Measurements from ENCODE around the gene TBC1D30. TPM values are rescaled to one million over a fixed set of nuclear protein-coding genes. Genes with fewer than 3 reads are reported as not detected.

The TBC1D30 gene
- total RNA-seq, 1 experiment from 2014 or later = 3.6 TPM

DNA sequence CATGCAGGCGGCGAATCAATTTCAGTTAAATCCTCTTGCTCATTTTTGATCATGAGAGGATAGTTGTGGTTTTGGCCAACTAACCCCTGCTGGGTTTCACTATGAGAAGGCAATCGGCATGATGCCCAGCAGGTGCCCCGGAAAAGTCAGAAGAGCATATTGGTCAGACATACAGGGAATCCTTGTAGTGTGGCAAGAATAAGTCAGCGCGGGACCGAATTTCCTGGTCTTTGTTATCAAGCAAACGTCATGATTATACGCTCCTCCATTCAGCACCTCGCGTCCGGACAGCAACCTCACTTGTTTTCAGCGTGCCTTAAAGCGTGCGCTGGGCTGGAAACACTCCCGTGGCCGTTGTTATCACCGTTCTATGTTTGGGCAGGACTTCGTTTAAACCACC, 1.8 kb downstream of the TBC1D30 start (continued):
- TF ChIP-seq, protein P1, sequence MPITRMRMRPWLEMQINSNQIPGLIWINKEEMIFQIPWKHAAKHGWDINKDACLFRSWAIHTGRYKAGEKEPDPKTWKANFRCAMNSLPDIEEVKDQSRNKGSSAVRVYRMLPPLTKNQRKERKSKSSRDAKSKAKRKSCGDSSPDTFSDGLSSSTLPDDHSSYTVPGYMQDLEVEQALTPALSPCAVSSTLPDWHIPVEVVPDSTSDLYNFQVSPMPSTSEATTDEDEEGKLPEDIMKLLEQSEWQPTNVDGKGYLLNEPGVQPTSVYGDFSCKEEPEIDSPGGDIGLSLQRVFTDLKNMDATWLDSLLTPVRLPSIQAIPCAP (CRISPR knock-in tag; IDR thresholded peaks at IDR 0.05) = no peak
- TF ChIP-seq ZNF396 (CRISPR knock-in tag; IDR thresholded peaks at IDR 0.05; ENCODE audit: borderline replicate concordance) = no peak
- no peak for TF ChIP-seq AR (CRISPR knock-in tag; IDR thresholded peaks at IDR 0.05)
- peak; percentile 78 for TF ChIP-seq NFE2L1 (CRISPR knock-in tag; IDR thresholded peaks at IDR 0.05)
- no peak for TF ChIP-seq JAZF1 (CRISPR knock-in tag; IDR thresholded peaks at IDR 0.05)
- TF ChIP-seq PREB (CRISPR knock-in tag; IDR thresholded peaks at IDR 0.05; ENCODE audit: borderline replicate concordance) = peak; percentile 76; the same call in 1 of the 2 replicates
- no peak for TF ChIP-seq TEAD4 (CRISPR knock-in tag; IDR thresholded peaks at IDR 0.05)
- 0 out of 2 replicates have a peak, but pooled peaks have one; percentile 50 for TF ChIP-seq MYBL2 (CRISPR knock-in tag; IDR thresholded peaks at IDR 0.05)

DNA sequence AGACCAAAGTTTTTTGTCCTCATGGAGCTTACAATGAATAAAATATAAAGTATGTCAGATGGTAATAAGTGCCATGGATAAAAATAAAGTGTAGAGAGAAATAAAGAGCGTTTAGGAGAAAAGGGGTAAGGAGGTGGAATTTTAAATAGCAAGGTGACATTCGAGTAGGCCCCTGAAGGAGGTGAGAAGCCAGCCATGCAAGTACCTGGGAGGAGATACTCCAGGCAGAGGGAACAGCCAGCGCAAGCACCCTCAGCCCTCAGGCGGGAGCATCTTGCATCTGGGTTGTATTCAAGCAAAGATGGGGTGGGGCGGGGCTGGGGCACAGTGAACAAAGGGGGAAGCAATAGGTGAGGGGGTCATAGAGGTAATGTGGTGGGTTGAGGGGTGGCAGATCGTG, 4.3 kb downstream of the TBC1D30 start:
- DNase-seq (ENCODE audit: low spot score) (no peak), ATAC-seq (no peak)
- H3K4me3 Mint-ChIP-seq = no peak overlapping the region
- H3K27ac Mint-ChIP-seq = no peak overlapping the region
- ChIA-PET POLR2A (no interaction called here), CTCF (no interaction called here)
- peaks cover 54% of the 10 kb centered on the region for H3K27me3 Mint-ChIP-seq (ENCODE audit: low read depth)
- H3K36me3 Mint-ChIP-seq = peaks cover 6% of the 10 kb centered on the region
- peaks cover 14% of the 10 kb centered on the region for H3K4me1 Mint-ChIP-seq
- H3K9me3 Mint-ChIP-seq = peaks cover 9% of the 10 kb centered on the region
- TF ChIP-seq PRRX2 (CRISPR knock-in tag; IDR thresholded peaks at IDR 0.05) = no peak
- TF ChIP-seq ELF4 (CRISPR knock-in tag; IDR thresholded peaks at IDR 0.05; ENCODE audit: low read depth) = no peak
- TF ChIP-seq, protein P2, sequence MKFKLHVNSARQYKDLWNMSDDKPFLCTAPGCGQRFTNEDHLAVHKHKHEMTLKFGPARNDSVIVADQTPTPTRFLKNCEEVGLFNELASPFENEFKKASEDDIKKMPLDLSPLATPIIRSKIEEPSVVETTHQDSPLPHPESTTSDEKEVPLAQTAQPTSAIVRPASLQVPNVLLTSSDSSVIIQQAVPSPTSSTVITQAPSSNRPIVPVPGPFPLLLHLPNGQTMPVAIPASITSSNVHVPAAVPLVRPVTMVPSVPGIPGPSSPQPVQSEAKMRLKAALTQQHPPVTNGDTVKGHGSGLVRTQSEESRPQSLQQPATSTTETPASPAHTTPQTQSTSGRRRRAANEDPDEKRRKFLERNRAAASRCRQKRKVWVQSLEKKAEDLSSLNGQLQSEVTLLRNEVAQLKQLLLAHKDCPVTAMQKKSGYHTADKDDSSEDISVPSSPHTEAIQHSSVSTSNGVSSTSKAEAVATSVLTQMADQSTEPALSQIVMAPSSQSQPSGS (CRISPR knock-in tag; IDR thresholded peaks at IDR 0.05; ENCODE audit: borderline replicate concordance, low read depth) = no peak
- TF ChIP-seq PRDM15 (CRISPR knock-in tag; IDR thresholded peaks at IDR 0.05) = no peak
- no peak for TF ChIP-seq ZNF138 (CRISPR knock-in tag; conservative IDR thresholded peaks at IDR 0.05)
- TF ChIP-seq CREB1 (CRISPR knock-in tag; IDR thresholded peaks at IDR 0.05) = no peak
- TF ChIP-seq ZNF121 (CRISPR knock-in tag; IDR thresholded peaks at IDR 0.05) = no peak
- no peak for TF ChIP-seq USF1 (CRISPR knock-in tag; IDR thresholded peaks at IDR 0.05)
- TF ChIP-seq PREB (CRISPR knock-in tag; IDR thresholded peaks at IDR 0.05; ENCODE audit: borderline replicate concordance) = no peak
- TF ChIP-seq, protein P3, sequence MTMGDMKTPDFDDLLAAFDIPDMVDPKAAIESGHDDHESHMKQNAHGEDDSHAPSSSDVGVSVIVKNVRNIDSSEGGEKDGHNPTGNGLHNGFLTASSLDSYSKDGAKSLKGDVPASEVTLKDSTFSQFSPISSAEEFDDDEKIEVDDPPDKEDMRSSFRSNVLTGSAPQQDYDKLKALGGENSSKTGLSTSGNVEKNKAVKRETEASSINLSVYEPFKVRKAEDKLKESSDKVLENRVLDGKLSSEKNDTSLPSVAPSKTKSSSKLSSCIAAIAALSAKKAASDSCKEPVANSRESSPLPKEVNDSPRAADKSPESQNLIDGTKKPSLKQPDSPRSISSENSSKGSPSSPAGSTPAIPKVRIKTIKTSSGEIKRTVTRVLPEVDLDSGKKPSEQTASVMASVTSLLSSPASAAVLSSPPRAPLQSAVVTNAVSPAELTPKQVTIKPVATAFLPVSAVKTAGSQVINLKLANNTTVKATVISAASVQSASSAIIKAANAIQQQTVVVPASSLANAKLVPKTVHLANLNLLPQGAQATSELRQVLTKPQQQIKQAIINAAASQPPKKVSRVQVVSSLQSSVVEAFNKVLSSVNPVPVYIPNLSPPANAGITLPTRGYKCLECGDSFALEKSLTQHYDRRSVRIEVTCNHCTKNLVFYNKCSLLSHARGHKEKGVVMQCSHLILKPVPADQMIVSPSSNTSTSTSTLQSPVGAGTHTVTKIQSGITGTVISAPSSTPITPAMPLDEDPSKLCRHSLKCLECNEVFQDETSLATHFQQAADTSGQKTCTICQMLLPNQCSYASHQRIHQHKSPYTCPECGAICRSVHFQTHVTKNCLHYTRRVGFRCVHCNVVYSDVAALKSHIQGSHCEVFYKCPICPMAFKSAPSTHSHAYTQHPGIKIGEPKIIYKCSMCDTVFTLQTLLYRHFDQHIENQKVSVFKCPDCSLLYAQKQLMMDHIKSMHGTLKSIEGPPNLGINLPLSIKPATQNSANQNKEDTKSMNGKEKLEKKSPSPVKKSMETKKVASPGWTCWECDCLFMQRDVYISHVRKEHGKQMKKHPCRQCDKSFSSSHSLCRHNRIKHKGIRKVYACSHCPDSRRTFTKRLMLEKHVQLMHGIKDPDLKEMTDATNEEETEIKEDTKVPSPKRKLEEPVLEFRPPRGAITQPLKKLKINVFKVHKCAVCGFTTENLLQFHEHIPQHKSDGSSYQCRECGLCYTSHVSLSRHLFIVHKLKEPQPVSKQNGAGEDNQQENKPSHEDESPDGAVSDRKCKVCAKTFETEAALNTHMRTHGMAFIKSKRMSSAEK (CRISPR knock-in tag; IDR thresholded peaks at IDR 0.05; ENCODE audit: borderline replicate concordance) = no peak
- no peak for TF ChIP-seq ZNF423 (CRISPR knock-in tag; IDR thresholded peaks at IDR 0.05)

All from WTC11 (cell line).